ENCODE measurements around the gene CYP27A1.

Gene CYP27A1

DNA sequence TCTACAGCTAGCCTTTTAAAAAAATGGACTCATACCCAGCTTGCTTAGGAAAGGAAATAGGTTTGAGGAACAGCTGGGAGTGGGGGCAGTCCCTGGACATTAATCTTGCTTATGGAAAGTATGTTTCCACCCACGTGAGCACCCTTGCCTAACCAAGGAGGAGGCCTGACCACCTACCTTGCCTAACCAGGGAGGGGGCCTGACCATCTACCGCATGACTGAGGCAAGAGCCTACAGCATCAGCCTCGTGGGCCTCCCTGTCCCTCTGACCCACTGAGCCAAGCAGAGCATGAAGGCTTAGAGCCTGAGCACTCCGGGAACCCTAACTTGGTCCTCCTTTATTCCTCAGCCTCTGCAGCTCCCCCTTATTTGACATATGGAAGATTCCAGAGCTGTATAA, 29.4 kb downstream of the CYP27A1 start:
- DNase-seq (ENCODE audit: low spot score), result no peak

DNA sequence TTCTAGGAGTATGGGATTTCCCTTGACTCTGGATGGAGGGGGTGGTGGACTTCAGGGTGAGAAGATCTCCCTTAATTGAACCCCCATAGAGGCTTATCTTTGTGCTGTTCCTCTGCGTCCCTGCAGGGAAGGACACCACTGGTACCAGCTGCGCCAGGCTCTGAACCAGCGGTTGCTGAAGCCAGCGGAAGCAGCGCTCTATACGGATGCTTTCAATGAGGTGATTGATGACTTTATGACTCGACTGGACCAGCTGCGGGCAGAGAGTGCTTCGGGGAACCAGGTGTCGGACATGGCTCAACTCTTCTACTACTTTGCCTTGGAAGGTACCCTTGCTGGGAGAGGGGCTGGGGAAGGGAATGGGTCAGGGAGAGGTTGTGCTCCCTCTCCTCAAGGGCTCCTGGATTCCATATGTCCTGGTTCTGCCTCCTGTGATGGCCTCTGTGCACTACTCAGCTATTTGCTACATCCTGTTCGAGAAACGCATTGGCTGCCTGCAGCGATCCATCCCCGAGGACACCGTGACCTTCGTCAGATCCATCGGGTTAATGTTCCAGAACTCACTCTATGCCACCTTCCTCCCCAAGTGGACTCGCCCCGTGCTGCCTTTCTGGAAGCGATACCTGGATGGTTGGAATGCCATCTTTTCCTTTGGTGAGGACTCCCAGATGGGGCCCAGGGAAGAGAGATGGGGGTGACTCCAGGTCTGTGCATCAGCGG, 30.3 kb downstream of the CYP27A1 start:
- no peak for DNase-seq (ENCODE audit: low spot score)

DNA sequence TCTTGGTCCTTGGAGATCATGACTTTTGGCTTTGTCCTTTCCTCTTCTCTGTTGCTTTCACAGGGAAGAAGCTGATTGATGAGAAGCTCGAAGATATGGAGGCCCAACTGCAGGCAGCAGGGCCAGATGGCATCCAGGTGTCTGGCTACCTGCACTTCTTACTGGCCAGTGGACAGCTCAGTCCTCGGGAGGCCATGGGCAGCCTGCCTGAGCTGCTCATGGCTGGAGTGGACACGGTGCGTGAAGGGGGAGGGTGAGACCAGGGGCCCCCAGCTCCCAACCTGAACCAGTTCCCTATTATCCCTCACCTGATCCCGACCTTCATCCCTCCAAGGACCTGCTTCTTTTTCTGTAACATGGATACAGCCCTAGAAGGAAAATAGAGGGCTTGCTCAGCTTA, 30.9 kb downstream of the CYP27A1 start:
- DNase-seq (ENCODE audit: low spot score), result no peak

DNA sequence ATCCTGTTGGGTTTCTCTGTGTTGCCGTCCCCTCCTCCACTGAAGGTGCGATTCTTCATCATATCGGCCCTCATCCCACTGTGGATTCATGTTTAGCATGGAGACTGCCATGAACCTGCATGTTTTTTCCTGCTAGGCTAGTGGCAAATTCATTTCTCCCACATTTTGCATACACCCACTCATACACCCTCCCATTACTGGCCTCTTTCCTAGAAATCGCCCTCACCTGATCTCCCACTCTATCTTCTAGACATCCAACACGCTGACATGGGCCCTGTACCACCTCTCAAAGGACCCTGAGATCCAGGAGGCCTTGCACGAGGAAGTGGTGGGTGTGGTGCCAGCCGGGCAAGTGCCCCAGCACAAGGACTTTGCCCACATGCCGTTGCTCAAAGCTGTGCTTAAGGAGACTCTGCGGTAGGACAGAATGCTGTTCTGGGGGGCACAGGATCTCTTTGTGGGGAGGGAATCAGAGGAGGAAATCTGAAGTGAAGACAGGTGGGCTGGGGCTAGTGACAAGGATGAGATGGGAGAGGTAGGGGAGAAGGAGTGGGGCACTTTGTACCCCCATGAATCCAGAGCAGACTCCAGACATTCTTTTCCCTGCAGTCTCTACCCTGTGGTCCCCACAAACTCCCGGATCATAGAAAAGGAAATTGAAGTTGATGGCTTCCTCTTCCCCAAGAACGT, 32.0 kb downstream of the CYP27A1 start:
- no peak for DNase-seq (ENCODE audit: low spot score)

DNA sequence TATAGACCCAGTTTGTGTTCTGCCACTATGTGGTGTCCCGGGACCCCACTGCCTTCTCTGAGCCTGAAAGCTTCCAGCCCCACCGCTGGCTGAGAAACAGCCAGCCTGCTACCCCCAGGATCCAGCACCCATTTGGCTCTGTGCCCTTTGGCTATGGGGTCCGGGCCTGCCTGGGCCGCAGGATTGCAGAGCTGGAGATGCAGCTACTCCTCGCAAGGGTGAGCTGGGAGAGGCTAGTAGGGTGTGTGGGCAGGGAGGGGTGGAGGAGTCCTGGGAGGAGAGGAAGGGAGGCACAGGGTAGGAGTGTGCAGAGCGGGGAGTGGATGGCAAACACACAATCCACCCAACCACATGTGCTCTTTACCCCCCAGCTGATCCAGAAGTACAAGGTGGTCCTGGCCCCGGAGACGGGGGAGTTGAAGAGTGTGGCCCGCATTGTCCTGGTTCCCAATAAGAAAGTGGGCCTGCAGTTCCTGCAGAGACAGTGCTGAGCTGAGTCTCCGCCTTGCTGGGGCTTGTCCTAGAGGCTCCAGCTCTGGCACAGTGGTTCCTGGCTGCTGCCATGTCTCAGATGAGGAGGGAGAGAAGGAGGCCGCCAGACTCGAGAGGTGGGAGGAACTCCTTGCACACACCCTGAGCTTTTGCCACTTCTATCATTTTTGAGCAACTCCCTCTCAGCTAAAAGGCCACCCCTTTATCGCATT, 32.7 kb downstream of the CYP27A1 start:
- DNase-seq (ENCODE audit: low spot score), result no peak

DNA sequence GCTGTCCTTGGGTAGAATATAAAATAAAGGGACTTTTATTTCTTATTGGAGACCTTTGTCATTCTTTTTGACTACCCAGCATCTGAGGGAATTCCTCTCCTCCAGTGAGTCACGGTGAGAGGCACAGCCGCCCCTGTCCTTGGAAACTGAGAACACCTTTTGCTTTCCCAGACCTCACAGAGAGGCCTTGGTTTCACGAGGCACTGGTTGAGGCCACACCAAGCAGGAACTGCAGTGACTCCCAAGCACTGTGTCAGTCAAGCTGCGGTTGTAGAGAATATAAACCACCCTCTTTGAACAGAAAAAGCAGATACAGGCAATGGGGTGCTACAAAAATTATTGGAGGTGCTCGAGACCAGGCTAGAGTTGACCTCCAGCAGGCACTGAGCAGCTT, 33.3 kb downstream of the CYP27A1 start:
- DNase-seq (ENCODE audit: low spot score), result no peak

DNA sequence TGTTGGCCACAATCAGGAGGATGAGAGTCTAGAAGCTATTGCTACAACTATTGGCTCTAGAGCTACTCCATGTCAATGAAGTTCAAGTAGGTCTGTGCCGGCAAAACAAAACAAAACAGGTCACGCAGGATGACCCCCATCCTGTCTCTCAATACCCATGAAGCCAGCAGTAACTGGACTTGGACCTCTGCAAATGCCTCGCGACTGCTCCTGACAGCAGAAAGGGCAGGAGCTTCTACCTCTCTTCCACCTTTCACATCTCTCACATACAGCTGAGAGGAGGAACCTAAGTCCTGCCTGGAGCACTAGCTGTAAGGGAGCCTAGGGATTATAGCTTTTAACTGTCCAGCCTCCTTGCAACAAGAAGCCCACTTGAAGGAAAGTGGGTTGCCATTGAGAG, 33.7 kb downstream of the CYP27A1 start:
- no peak for DNase-seq (ENCODE audit: low spot score)

DNA sequence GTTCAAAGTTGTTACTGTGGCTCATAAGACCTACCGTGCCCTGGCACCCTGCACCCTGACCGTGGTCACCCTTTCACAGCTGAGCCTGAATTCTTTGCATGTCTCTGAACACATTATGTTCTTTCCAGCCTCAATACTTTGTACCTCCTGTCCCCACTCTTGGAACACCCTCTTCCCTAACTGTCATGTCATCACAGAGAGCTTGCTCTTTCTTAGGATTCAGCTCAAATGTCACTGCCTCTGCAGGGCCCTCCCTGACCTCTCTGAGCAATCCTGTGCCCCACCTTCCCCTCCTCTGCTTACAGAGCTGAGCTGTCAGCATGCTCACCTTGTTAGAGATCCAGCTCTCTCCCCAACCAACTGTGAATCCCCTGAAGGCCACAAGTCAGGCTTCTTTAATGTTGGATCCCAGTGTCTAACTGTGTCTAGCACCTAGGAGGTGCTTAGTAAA, 34.6 kb downstream of the CYP27A1 start:
- DNase-seq (ENCODE audit: low spot score), result no peak

DNA sequence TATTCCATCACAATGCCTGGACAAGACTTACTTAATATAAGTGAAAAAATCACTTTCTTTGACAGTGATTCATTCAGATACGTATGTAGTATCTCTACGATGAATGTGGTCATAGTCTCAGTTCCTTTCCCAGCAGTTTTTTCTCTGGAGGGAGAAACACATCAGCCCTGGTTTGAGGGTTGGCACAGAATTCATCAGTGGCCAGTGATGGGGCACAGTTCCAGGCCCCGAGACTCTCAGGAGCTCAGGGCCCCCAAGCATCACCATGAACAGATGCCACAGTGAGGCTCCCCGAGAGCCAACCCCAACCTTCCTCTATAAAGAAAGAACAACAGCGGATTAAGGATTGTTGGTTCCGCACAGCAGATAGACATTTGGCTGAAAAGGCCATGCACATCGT, 37.1 kb downstream of the CYP27A1 start:
- no peak for DNase-seq (ENCODE audit: low spot score)

DNA sequence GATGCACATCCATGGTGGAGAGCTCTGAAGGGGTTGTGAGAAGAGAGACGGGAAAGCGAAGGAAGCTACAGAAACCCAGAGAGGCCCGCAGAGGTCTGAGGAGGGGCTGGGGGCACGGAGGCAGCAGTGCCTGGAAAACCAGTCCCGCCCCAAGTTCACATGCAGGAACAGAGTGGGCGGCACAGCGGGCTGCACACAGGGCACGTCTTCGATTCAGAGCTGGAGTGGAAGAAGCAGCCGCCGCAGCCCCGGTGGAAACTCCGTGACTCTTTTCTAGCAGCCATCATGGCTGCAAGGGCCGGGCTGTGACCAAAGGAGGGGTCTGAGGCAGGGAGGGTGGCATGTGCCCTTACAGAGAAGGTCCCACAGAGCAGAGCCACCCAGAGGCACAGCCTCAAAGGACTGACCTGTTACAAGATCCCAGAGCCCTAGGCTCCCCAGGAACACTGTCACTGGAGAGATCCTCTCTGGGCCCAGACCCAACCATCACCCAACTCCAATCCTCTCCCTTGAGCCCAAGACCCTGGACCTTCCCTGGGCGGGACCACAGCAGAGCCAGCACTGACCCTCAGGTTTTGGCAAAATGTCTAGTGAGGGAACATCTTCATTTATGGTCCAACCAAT, 38.9 kb downstream of the CYP27A1 start:
- no peak for DNase-seq (ENCODE audit: low spot score)

DNA sequence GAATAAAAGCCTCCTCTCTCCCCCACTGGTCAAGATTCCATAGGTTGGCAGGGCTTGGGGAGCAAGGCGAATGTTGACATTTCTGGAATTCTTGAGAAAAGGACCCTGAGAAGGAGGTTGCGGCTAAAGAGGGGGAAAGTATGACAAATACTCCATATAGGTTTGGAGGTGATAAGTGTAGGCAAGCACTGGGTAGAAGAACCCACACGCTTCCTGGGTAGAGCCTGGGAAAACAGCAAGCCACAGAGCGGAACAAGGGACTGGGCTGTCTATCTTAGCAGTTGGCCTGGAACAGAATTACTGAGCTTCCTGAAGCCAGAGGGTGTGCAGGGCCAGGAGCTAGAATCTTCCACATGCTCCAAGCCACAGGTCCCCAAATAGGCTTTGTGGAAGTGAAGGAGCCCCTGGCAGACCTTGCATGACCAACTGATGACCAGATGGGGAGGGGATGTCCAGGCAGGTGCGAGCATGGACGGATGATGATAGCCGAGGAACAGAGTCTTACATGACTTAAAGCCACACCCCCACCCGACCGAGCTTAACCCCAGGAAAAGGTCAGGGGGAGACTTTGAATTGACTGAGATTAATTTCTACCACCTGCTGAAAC, 39.8 kb downstream of the CYP27A1 start:
- no peak for DNase-seq (ENCODE audit: low spot score)

DNA sequence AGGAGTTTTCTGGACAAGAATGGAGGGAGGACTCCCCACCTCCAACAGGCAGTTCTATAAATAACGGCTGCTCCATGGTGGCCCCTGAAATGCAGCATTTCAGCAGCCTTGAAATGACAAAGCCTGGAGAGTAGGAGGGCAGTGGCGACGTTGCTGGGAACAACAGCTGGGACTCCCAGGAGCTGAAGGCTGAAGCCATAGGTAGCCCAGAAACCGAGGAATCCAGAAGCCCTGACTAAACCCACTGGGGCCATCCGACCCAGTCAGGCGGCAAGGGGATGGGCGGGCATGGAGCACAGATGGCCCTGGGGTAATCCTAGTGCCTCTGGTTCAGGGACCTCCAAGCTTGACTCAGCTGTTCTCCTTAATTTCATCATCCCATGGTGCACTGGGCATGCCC, 40.7 kb downstream of the CYP27A1 start:
- no peak for DNase-seq (ENCODE audit: low spot score)

DNA sequence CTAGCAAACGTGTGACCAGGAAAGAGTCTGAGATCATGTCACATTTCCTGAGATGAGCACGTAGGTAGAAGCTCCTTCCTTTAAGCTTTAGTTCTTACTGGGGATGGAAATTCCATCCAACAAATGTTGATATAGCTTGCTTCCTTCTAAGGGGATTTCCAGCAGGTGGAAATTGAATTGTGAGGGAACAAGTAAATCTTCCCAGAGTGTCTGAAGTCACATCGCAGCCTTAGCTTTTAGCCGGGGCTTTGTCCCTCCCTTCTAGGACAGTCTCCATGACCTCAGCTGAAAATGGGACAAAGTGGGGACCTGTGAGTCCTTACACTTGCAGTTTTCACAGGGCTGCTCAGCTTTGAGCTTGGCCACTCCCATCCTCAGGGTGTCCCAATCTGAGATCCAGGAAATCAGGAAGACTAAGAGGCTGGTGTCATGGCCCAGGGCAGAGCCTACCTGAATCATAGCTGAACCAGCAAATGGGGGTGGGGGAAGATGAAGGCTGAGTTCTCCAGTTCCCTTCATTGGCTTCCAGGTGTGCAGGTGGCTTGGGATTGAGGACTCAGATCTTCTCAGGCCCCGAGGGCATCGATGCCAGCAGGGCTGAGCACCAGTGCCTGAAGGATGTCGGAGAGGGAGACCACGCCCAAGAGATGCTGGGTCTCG, 41.4 kb downstream of the CYP27A1 start:
- DNase-seq (ENCODE audit: low spot score), result no peak

DNA sequence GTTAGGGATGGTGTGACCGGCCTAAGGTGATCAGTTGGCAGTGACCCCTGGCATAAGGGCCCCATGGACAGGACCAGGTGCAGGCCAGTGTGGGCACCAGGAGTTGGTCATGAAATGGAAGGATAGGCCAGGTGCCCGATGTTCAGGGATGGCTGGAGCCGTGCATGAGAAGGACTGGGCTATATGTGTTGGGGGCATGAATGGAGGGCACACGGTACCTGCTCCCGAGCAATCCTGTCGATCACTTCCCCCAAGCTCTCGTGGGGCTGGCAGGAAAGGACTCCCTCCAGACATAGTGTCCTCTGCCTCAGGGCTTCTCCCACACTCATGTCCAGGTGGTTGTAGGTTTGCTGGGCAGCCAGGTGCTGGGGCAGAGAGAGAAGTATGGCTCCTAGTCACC, 42.1 kb downstream of the CYP27A1 start:
- DNase-seq (ENCODE audit: low spot score), result no peak

DNA sequence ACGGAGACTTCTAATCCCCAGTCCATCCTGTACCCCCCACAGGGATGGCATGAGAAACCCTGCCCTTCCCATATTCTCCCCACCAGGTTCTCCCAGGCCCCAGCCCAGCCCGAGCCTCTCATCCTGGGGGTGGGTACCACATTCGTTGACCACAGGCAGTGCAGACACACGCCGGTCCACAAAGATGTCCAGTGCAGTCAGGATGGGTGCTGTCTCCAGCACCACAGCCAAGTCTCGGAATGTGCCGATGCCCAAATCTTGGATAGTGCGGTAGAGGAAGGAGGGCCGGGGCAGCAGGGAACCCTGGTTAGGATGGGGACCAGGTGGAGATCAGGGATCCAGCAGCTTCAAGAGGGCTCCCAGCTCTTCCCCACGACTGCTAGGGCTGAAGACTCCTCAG, 44.8 kb downstream of the CYP27A1 start:
- DNase-seq (ENCODE audit: low spot score), result no peak

DNA sequence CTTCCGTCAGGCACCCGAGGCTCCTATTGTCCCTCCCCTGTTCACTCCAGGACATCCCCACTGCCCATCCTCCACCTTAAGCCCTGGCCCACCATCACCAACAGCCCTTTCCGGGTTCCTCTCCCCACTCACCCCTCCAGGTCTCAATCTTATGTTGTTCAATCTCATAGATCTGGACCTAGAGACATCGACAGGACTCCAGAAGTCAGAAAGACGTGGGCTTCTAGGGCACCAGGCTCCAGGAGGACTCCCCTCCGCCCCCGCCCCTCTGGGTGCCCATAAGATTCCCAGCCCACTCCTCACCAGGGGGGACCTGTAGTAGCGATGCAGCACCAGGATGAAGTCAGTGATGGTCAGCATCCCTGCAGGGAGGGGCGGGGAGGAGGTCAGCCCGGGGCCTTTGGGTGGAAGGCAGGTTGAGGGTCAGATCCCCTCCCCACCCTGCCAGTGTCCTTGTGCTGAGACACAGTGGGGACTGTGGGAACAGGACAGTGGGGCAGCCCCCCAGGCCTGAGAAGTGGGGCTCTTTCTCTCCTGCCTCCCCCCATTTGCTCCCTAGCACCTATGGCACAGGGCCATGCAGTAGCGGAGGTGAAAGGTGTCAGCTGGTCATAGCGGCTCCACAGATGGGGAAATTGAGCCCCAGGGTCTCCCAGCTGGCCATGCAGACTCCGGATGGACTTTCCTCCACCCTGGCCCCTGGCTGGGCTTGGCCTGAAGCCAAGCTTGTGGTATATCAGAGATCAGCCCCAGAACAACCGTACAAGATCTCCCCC, 45.9 kb downstream of the CYP27A1 start:
- DNase-seq (ENCODE audit: low spot score), result no peak

DNA sequence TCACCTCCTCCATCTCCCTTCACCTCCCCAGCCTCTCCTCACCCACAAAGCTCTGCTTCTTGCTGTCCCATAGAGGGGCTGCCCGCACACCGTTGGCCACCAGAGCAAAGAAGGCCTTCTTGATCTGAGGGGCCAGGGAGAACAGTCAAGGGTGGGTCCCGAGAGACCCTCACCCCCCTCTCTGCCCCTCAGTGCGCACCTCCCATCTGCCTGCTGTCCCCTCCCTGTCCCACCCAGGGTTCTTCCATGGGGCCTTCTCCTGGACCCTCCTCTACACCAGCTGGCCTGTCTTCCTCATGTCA, 46.5 kb downstream of the CYP27A1 start:
- DNase-seq (ENCODE audit: low spot score), result no peak

DNA sequence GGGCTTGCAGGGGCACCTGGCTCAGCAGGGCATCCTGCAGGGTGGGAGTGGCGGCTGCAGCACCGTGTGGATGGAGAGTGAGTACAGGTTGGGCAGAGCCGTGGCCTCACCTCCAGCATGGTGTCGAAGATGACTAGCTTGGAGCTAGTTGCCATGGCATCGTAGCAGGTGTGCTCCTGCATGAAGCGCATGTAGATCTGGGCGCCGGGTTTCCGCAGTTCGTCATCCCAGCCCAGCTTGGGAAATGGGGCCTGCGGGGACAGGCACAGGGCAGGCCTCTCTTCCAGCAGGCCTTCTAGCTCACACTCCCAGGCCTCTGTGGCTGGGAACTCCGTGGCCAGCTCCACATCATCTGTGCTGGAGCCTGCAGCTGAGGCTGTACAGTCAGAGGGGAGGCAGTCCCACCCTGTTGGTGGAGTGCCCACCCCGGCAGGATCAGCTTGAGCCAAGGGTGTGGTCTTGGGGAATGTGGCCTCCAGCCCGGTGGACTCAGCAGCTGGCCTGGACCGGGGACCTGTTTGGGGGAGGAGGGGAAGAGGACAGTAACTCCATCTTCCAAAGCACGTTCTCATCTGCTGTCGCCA, 48.0 kb downstream of the CYP27A1 start:
- DNase-seq (ENCODE audit: low spot score), result no peak

DNA sequence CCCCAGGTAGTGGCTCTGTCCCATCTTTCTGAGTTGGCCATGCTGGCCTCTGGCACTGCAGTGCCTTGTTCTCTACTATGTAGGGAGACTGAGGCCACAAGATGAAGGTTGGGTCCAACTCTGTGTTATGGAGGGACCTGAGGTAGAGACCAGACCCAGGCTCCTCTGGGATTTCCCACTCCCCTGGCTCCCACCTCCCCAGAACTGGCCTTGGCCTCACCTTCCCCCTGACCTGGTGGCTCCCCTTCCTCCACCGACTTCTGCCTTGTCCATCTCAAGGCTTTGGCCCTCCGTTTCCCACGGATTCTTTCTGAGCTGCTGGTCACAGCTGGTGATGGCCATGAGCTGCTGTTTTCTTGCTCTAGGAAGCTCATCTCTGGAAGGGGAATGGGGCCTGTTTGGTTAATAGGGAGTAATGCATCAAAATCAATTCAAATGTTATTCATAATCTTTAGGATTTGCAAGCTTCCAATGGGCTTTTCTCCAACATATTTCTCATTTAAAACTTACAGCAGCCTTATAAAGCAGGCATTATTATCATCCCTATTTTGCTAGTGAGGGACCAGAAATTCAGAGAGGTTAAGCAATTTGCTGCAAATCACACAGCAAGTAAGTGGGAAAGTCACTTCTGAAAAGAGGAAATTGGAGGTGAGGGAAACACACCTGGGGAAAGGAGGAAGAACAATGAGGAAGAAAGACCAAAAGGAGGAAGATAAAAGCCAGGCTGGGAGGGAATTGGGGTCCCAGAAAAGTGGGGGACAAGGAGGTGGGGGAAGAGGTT, 48.8 kb downstream of the CYP27A1 start:
- no peak for DNase-seq (ENCODE audit: low spot score)

DNA sequence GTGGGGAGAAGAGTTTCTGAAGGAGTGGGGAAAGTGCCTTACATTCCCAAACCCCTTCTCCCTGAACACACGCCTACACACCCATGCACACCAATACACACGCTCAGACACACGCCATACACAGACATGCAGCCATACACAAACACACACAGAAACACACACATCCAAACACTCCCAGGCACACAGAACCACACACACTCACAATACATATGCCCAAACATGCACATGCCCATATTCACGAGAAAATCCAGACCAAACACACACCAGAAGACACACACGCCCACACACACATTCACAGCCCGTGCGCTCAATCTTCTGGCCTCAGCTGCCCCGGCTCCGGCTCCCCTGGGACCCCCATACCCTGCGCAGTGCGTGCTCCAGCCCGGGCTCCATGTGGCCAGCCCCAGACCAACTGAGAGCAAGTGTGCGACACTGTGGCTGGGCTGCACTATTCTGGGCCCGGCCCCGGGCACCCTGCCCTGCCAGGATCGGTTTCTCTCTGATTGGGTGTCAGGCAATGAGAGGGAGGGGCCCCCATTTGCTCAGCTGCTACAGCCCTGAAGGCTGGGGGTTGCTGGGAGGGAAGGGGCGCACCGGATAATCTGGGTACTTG, 49.5 kb downstream of the CYP27A1 start, which contains the start of gene PRKAG3:
Gene PRKAG3, minus strand, starts transcription at position 426 of the 613 bp plus-strand sequence.
- no peak for DNase-seq (ENCODE audit: low spot score)

Data from cerebellar cortex (tissue), 1 donor.